COLO668 (cell line): ENCODE measurements around the gene USF2.

Experiments used
- DNase-seq: peaks from one replicate; lab custom pipeline; 2025; ENCODE audit not compliant: unreplicated experiment; lab: John Stamatoyannopoulos, UW

USF2 gene

DNA sequence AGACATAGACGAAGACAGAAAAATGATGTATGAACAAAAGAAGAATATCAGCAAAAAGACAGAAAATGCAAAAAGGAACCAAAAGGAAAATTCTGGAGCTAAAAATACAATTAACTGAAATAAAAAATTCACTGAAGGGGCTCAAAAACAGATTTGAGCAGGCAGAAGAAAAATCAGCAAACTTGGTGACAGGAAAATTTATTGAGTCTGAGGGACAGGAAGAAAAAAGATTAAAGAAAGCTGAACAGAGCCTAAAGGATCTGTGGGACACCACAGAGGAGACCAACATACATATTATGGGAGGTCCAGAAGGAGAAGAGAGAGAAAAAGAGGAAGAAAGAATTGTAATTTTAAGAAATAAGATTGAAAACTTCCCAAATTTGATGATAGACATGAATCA is 27.3 kb upstream of the USF2 start:
- no peak for DNase-seq

DNA sequence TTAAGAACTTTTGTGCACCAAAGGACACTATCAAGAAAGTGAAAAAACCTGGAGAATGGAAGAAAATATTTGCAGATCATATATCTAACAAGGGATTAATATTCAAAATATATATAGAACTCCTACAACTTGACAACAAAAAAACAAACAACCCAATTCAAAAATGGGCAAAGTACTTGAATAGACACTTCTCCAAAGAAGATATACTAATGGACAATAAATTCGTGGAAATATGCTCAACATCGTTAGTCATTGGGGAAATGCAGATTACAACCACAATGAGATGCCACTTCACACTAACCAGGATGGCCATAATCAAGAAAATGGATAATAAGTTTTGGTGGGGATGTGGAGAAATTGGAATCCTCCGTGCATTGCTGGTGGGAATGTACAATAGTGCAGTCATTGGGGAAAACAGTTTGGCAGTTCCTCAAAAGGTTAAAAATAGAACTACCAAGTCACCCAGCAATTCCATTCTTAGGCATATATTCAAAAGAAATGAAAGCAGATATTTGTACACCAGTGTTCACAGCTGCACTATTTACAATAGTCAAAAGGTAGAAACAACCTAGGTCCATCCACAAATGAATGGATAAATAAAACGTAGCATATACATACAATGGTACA is 22.2 kb upstream of the USF2 start:
- DNase-seq = no peak

DNA sequence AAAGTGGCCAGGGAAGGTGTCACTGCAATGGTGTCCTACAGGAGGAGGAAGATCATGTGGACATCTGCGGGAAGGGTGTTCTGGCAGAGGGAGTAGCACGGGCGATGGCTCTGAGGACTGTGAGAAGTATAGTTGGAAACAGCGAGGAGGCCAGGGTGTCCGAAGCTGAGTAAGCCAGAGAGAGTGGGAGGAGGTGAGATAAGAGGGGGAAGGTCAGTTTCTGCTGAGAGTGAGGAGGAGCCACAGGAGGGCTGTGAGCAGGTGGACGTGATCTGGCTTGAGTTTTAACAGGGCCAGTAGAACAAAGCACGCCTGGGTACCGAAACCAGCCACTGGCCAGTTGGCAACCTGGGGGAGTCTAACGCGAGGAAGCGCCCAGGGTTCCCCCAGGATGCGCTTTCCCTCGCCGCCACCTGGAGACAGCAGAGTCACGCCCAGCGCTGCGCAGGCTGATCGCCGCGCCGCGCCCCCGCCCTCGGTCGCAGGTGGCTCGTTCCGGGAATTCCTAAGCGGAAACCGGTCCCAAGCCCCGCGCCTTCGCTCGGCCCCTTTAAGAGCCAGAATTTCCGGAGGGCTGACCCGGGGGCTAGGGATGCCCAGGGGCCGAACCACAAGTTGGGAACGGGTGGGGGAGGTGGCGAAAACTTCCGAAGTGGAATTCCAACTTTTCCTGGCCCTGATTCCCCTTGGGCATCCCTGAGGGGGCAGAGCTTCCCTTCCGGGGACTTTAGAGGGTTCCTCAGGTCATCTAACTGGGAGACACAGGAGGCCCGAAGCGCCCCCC is 21.0 kb upstream of the USF2 start:
- DNase-seq = peak; percentile 97

DNA sequence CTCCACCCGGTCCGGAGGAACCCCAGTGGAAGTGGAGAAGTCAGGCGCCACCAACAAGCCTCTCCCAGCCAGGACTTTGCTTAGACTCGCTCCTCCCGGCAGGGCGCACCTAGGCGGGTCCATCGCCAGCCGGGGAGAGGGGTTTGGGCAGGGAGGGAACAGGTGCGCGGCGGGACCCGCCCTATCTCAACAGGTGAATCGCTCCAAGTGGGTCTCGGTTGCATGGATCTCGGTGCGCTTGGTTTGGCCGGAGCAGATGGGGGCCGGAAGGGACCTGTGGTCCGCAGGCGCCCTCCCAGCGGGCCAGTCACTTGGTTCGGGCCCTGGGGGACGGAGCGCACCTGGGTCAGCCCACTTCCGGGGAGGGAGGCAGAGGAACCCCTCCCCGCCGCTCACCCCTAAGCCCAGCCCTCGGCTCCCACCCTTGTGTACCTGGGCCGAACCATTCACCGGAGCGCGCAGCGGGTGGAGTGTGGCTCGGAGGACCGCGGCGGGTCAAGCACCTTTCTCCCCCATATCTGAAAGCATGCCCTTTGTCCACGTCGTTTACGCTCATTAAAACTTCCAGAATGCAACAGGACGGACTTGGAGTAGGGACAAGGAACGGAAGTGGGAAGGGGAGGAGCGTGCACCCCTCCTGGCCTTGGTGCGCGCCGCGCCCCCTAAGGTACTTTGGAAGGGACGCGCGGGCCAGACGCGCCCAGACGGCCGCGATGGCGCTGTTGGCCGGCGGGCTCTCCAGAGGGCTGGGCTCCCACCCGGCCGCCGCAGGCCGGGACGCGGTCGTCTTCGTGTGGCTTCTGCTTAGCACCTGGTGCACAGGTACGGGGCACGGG is 20.2 kb upstream of the USF2 start, which contains the start of gene LSR:
Gene LSR (plus strand): TSS at position 693 of the 836 bp plus-strand sequence. CDS start 21 bp downstream, at position 714.
- DNase-seq = peak; percentile 97

DNA sequence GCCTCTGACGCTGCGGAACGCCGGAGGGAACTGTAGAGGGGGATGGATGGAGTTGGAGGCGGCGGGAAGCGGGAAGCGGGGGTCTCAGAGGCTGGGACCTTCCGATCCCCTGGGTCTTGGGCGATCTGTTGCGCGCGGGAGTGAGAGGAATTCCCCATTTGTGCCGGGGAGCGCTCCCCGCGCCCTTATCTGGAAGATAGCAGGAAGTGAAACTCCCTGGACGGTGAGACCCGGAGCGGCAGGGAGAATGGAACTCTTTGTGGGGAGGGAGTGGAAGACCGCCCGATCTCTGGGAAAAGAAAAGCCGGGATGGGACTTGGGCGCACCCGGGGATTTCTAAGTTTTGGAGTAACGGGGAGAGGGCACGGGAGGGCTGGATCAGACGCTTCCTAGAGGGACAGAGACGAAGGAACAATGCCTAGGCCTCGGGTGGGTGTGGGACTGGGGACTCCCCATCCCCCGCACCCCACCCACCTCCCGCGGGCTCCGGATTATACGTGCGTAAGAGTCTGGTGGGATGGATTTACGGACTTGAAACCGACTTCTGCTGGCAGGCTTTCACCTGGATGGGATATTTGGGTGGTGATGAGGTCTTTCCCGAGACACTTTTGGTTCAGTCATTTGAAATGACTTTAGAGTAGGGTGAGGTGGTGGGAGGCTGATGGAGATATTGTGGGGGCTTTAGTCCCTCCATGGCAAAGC is 19.5 kb upstream of the USF2 start:
- DNase-seq = peak; percentile 59

DNA sequence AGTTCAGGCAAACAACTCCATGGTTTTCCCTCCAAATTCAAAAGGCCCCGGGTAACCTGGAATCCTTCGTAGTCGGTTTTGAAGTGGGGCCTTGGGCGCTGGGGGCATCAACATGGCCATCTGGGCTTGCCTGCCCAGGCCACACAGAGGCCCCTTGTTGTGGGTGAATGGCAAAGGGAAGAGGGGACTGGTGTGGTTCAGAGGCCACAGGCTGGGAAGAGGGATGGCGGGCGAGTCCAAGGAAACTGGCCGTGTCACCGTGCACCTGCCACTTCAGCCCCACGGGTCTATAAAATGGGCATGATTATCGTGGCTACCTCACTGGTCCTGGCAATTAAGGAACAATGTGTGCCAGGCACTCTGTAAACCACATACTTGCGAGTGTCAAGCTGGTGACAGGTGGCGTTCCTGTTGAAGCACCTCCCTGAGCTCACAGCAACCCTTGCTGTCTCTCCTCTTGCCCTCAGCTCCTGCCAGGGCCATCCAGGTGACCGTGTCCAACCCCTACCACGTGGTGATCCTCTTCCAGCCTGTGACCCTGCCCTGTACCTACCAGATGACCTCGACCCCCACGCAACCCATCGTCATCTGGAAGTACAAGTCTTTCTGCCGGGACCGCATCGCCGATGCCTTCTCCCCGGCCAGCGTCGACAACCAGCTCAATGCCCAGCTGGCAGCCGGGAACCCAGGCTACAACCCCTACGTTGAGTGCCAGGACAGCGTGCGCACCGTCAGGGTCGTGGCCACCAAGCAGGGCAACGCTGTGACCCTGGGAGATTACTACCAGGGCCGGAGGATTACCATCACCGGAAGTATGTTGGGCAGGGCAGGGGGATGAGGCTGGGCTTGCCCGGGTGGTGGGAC is 18.7 kb upstream of the USF2 start:
- peak; percentile 58 for DNase-seq

DNA sequence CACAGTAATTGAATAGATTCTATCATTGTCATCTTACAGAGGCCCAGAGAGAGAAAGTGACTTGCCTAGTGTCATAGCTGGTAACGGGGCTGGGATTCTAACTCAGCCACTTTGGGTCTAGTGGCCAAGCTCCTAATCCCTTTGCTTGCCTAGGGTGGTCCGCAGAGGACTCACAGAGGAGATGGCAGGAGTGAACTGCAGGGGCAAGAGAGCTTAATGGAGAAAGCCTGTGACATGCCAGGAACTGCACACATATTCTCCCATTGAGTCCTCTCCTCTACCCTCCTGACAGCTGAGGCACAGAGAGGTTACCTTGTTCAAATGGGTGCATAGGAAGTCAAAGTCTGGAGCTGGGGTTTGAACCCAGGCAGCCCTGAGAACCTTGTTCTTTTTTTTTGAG is 17.3 kb upstream of the USF2 start:
- no peak for DNase-seq

DNA sequence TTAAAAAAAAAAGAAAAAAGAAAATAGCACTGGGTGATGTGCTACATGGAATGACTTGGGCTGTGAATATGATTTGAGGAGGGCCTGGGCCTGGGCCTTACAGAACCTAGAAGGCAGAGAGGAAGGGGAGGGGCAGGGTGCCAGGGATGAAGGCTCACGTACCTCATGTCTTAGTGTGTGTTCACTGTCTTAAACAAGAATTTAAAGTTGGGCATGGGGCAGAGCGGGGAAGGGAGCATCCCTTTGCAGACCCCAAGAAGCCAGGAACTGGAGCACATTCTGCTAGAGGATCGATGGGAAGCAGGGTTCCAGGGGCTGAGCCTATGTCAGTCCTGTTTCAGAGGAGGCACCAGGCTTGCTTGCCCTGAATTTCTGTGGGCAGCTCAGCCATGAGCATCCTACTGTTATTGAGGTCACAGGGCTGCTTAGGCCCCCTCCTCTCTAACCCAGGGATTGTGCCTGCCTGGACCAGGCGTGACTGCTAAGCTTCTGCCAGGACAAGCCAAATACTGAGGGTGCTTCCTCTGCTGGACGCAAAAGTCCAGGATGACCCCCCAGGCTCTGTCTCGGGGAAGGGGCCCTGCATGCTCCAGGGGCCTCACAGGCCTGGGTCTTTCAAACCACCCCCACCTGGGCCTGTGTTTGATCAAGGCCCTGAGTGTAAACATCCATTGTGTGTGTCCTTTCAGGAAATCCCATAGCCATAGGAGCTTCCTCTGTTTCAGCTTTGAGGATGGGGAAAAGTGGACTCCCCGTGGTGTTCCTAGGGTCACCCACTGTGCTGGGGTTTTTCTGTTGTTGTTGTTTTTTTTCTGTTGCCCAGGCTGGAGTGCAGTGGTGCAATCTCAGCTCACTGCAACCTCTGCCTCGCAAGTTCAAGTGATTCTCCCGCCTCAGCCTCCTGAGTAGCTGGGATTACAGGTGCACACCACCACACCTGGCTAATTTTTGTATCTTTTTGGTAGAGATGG is 15.2 kb upstream of the USF2 start:
- DNase-seq = peak; percentile 64

DNA sequence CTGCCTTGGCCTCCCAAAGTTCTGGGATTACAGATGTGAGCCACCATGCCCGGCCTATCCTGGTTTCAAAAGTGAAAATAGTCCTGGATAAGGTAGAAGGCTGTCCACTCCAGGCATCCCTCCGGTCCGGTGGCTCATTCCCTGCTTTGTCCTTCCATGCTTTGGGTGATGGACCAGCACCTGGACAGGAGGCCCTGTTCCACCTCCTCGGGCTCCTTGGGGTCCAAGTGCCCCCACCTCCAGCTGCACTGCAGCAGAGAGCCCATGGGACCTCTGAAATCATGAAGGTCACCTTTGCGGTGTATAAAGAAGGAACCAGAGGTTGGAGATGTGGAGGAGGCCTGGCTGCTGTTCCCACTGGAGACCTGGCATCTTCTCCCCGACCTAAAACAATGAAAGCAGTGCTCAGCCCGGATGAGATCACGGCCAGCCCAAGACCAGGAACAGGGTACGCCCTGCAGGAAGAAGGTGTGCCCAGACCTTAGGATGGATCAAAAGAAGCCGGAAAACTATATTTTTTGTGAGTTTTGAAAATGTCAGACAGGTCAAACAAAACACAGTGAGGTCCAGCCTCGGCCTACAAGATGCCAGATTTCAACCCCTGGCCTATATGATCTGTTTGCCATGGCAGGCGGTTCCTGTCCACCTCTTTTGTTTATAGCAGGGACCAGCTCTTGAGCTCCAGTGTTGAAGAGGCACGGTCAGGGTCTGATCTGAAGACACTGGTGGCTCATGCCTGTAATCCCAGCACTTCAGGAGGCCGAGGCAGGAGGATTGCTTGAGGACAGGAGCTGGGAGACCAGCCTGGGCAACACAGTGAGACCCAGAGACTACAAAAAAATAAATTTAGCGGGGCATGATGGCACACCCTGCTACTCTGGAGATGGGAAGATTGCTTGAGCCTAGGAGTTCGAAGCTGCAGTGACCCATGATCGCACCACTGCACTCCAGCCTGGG is 14.1 kb upstream of the USF2 start:
- DNase-seq = no peak

DNA sequence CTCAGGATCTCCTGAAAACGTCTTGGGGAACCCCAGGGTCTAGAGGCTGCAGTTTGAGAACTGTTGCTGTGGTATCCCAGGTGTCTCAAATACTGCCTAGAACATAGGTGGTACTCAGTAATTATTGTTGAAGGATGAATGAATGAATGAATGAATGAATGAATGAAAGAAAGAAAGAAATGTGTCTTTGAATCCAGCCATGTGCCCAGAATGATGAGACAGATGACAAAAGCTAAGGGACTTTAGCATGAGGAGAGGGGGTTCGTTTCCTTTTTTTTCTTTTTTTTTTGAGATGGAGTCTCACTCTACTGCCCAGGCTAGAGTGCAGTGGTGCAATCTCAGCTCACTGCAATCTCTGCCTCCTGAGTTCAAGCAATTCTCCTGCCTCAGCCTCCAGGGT is 12.2 kb upstream of the USF2 start:
- no peak for DNase-seq

DNA sequence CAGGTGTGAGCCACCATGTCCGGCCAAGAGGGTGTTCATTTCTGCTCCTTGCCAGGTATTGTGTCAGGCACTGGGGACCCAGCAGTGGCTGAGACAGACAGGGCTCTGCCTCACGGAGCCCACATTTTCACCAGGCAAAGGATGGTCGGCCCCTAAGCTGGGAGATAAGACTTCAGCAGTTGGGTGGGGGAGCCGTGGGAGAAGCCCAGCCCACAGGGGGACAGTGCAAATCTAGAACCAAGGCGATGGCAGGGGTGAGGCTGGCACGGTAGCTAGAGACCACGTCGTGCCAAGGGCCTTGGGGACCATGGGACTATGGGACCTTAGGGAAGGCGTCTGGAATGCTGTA is 11.7 kb upstream of the USF2 start:
- DNase-seq = no peak

DNA sequence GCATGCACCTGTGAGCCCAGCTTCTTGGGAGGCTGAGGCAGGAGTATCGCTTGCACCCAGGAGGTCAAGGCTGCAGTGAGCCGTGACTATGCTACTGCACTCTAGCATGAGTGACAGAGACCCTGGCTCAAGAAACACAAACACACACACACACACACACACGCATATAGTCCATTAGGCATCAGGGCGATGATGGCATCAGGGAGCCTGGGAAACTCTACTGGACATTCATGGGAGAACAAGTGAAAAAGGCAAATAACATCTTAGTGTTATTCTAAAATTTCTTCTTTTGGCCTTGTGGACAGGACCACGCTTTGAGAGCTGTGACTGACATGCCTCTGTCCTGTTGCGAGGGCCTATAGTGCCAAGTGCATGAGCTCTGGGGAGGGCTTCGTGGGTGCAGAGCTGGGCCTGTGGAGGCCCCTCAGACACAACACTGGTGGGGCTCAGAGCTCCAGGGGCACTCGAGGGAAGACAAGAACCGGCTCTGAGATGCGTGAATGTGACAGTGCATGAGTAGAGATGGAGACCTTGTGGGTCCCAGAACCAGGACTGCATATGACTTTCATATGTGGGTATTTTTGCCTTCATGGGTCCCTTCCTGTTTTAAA is 8.0 kb upstream of the USF2 start:
- DNase-seq = no peak

DNA sequence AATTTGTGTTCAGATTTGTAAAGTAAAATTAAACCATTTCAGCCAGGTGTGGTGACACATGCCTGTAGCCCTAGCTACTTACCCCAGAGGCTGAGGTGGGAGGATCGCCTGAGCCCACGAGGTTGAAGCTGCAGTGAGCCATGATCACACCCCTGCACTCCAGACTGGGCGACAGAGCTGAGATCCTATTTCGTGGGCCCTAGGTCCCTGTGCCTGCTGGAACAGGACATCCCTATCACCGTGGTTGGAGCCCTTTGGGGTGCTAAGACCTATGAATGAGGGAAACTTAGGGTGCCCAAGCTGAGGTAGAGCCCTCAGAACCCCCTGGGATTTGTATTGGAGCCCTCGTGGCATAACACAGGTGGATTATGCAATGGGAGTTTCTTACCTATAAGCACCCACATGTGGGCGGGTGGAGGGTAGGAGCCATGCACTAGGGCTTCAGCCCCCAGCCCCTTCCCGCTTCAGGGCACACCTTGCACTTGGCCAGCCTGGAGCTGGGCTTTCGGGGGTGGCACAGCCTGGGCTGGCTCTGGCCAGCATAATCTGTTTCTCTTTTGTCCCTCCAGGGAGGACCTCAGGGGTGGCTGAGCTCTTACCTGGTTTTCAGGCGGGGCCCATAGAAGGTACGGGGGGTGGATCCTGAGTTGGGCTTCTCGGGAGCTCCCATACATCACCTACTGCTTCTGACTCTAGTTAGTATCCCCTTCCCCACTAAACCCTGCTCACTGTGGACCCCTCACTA is 7.2 kb upstream of the USF2 start:
- no peak for DNase-seq

DNA sequence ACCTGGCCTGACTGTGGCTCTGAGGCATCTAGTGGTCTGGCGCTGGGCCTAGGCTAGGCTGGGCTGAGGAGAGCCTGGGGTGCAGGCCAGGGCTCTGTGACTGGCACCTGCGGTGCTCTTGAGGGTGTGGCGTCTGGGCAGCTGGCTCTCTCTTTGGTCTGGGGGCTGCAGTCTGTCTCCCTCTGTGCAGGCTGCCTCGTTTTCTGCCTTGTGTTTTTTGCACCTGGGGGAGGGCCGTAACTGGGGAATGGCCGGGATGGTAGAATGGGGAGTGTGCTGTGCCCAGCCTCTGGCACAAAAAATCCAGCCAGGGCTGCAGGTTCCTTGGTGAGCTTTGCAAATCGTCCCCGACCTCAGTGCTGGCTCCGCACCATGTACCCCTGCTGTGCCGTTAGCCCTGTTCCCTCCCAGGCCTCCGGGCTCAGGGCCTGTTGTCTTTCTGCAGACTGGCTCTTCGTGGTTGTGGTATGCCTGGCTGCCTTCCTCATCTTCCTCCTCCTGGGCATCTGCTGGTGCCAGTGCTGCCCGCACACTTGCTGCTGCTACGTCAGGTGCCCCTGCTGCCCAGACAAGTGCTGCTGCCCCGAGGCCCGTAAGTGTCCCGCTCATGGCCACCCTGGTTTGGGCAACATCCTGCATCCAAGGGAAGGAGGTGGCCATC is 6.5 kb upstream of the USF2 start:
- no peak for DNase-seq

DNA sequence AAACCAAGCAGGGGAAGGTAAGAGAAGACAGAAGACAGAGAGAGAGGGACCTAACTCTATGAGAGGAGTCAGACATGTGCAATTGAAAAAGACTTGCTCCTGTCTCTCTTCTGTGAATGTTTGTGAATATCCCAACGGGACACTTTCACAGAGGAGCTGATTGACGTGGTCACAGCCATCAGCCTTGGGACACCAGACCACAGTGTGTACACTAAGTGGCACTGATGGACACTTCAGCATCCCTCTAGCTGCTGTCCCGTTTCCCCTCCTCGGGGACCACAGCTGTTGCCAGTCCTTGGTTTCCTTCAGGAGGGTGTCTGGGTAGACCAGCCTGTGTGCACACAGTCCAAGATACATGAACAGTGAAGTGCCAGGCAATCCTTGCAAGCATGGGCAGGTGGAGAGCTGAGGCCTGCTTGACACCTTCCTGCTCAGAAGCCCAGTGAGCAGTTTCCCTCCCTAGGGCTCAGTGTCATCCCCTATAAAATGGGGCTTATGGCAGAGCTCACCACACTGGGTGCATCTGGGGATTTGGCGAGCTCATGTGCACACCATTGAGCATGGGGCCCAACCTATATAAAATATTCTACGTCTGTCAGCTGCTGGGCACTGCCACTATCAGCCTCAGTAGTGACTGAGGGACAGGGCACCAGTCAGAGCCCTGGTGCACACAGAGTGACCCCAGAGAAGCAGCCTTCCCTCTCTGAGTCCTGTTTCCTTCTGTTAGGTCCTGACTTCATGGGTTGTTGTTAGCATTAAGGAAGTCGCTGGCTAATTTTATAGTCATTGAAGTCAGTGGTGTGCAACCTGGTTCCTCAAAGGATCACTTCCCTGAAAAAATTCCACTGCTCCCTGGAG is 4.3 kb upstream of the USF2 start:
- DNase-seq = no peak
